ENCODE results near the gene LIME1.
"Not testable (repeated sequence)": the region's sequence is repeated elsewhere in the genome, so short reads cannot be mapped to it uniquely, and the experiment has no call there.

LIME1 gene

GRCh38 chr20:63772781-63773518 is 36.5 kb downstream of the LIME1 start:
- TF ChIP-seq CTCF (conservative IDR thresholded peaks at IDR 0.05) (no peak), ZFX (IDR thresholded peaks at IDR 0.05) (no peak)

GRCh38 chr20:63773571-63774241 is 37.2 kb downstream of the LIME1 start:
- H3K27ac ChIP-seq, result no peak overlapping the region
- TF ChIP-seq CTCF (conservative IDR thresholded peaks at IDR 0.05) (no peak), ZFX (IDR thresholded peaks at IDR 0.05) (no peak)

More at GRCh38 chr20:63772781-63773518, 36.5 kb downstream of the LIME1 start:
- H3K27ac ChIP-seq, result no peak overlapping the region

DNA sequence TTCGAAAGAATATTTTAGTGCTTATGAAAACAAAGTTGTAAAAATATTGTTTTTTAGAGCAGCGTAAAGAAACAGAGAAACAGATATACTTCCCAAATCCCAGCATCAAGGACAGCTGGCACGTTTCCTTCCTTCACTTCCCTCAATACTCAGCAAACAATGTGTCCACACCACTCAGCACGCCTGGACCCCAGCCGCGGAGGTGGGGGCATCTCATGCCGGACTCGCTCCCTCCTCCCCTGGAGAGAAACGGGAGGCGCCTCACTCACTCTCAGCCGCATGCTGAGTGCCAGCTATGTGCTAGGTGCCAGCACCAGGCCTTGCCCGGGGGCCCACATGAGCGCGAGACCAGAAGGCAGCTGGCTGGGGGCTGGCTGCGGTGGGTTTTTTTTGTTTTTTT is 37.8 kb downstream of the LIME1 start:
- H3K27ac ChIP-seq, result no peak overlapping the region
- TF ChIP-seq ZFX (IDR thresholded peaks at IDR 0.05), result no peak
- no peak for TF ChIP-seq CTCF (conservative IDR thresholded peaks at IDR 0.05)

- TF ChIP-seq CTCF (conservative IDR thresholded peaks at IDR 0.05) (peak; percentile 85), ZFX (IDR thresholded peaks at IDR 0.05) (no peak)
- no peak overlapping the region for H3K27ac ChIP-seq
Measured at GRCh38 chr20:63775096-63775978, 38.9 kb downstream of the LIME1 start.

DNA sequence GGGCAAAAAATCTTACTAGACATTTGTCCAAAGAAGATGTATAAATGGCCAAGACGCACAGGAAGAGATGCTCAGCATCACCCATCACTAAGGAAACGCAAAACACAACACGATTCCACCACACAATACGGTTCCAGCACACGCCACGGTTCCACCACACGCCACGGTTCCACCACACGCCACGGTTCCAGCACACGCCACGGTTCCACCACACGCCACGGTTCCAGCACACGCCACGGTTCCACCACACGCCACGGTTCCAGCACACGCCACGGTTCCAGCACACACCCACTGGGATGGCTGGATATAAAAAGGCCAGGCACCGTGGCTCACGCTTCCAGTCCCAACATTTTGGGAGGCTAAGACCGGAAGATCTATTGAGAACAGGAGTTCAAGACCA is 40.4 kb downstream of the LIME1 start:
- not testable (repeated sequence) for H3K27ac ChIP-seq

GRCh38 chr20:63777614-63778013 is 41.1 kb downstream of the LIME1 start:
- H3K27ac ChIP-seq, result no peak overlapping the region
- TF ChIP-seq ZFX (IDR thresholded peaks at IDR 0.05) (no peak), CTCF (conservative IDR thresholded peaks at IDR 0.05) (no peak)

DNA sequence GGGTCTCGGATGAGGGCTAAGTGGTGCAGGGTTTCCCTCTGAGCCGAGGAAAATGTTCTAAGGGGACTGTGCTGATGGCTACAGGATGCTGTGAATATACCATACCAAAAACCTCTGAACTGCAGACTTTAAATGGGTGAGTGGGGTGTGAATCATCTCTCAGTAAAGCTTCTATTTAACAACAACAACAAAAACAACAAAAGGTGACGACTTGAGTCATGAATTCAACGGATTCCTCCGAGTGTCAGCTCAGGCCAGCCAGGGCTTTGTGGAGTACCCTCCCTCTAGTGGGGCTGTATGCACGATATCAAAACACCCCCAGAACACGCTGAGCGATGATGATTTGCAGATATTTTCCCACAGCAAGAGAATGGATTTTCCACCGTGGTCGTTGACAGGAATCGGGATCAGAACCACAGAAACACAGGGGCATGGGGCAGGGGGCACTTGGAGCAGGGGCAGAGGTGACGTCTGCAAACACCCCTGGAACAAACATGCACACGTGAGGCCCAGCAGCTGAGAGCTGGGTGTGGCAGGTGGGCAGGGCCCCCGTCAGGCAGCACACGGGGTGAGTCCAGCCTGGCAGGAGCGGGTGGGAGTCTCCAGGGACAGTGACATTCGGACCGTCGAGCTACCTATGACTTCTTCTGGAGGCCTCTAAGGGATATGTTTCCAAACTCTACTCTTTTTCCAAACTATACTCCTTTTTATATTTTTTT is 41.7 kb downstream of the LIME1 start:
- no peak for TF ChIP-seq CTCF (conservative IDR thresholded peaks at IDR 0.05)
- TF ChIP-seq ZFX (IDR thresholded peaks at IDR 0.05), result no peak
- no peak overlapping the region for H3K27ac ChIP-seq

Measured in C4-2B (cell line).